HG02973 (cell line): Measurements from ENCODE around the gene TSPAN15.

Source experiments
- ATAC-seq: cut with Tn5 transposase; IDR thresholded peaks from one replicate; pipeline ENCODE4 v1.9.1; 2021; ENCODE audit warnings: moderate library complexity; ENCODE audit not compliant: unreplicated experiment

Gene TSPAN15

DNA sequence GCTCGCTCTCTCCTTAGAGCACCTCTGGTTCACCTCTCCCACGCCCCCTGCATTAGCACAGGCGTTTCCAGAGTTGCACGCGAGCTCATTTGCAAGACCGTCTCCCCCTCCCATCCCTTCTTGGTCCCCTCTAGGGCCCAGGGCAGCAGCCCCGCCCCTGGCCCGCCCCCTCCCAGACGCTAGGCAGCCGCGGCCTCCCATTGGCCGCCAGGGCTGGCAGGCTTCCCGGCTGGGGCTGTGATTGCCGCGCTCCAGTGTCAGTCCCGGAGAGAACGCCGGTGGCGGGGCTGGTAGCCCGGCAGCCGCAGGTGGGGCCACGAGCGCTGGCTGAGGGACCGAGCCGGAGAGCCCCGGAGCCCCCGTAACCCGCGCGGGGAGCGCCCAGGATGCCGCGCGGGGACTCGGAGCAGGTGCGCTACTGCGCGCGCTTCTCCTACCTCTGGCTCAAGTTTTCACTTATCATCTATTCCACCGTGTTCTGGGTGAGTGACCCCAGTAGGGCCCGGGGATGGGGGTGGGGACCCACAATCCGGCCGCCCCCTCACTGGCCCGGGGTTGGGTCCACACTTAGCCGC, at the start of gene TSPAN15:
Gene TSPAN15, plus strand, starts transcription at position 257 of the 575 bp plus-strand sequence. Its CDS starts 130 bp downstream, at position 387.
- peak; percentile 72 for ATAC-seq

DNA sequence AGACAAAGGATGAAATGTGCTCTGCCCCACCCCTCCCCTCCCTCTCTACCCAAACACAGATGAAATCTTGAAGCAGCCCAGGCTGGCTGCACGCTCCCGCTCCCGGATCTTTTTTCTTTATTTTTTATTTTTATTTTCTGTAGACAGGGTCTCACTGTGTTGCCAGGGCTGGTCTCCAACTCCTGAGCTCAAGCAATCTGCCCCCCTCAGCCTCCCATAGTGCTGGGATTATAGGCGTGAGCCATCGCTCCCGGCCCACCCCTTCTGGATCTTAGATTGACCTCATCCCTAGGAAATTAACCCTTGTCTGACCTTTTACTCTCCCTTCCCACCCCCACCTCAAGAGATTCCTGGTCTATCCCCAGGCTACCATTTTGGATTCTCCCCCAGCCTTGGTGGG, 48.9 kb upstream of the TSPAN15 start:
- ATAC-seq: no peak

DNA sequence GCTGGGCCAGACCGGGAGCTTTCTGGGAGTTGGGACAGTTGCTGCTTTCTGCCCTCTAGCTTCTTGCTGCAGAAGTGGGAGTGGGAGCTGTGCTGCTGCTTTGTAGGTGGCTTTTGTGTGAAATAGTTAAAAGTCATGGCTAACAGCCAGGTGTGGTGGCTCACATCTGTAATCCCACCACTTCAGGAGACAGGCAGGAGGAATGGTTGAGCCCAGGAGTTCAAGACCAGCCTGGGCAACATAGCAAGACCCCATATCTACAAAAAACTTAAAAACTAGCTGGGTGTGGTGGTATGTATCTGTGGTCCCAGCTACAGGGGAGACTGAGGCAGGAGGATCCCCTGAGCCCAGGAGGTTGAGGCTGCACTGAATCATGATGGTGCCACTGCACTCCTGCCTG, 48.2 kb upstream of the TSPAN15 start:
- no peak for ATAC-seq

DNA sequence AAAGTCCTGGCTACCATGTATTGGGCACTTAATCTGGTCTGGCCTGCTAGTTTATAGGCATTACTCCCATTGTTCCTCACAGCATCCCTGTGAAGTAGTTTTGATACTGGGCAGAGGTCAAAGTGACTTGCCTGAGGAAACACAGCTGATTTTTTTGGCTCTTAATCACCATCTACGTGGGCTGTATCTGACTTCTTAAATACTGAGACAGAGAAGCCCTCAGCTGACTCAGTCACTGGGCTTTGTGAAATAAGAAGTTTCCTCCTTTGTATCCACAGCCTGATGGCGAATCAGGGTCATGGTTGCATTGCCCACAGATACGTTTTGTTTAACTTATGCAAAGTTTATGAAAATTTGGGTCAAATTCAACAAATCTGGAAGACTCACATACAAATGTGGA, 47.7 kb upstream of the TSPAN15 start:
- no peak for ATAC-seq

DNA sequence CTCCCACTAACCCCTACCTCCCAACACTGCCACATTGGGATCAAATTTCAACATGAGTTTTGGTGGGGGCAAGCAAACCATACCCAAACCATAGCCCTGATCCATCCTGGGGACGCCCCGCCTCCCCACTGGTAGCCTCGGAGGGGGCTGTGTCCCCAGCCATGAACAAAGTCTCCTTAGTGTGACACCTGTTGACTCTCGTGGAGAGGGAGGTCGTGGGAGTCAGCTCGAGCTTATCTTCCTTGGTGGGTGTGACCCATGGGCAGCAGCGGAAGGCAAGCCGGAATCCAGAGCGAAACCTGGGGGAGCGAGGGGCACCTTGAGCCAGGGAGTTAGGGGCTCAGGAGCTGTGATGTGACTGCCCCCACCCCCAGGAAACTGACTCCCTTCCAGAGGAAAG, 46.5 kb upstream of the TSPAN15 start:
- no peak for ATAC-seq

DNA sequence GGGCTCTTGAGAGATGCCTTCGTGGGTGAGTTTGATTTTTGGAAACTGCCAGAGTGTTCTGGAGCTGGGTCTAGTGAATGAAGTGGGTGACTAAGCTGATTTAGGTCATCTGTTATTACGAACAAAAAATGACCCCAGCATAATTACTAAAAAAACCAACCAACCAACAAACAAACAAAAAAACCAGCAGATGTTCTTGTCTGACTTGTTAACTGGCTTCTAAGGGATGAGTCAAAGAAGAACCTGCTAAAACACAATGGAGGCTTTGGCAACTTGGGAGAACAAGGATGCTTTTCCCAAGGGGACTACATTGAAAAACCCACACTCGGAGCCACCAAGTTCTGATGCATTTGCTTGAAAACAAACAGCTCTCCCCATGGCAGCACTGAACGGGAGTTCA, 46.0 kb upstream of the TSPAN15 start:
- no peak for ATAC-seq

DNA sequence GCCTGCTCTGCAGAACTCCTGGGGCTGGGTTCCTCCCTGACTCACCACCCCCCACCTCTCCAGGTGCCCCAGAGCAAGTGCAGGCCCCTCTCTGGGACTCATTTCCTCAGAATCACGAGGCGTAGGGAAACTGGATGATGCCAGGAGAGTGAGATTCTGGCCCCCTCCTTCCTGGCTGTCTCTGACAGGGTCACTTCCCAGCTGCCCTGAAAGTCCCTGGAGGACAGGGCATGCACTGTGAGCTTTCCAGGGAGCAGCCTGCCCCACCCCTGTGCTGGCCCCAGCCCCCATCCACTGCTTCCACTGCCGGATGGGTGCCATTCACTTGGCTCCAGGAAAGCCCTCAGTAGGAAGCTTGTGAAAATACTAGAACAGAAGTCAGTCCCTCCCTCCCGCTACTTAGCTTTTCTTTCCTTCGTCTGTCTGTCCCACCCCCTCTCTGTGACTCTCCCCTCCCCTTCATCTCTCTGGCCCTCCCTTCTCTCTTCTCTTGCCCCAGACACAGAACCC, 44.9 kb upstream of the TSPAN15 start:
- no peak for ATAC-seq

DNA sequence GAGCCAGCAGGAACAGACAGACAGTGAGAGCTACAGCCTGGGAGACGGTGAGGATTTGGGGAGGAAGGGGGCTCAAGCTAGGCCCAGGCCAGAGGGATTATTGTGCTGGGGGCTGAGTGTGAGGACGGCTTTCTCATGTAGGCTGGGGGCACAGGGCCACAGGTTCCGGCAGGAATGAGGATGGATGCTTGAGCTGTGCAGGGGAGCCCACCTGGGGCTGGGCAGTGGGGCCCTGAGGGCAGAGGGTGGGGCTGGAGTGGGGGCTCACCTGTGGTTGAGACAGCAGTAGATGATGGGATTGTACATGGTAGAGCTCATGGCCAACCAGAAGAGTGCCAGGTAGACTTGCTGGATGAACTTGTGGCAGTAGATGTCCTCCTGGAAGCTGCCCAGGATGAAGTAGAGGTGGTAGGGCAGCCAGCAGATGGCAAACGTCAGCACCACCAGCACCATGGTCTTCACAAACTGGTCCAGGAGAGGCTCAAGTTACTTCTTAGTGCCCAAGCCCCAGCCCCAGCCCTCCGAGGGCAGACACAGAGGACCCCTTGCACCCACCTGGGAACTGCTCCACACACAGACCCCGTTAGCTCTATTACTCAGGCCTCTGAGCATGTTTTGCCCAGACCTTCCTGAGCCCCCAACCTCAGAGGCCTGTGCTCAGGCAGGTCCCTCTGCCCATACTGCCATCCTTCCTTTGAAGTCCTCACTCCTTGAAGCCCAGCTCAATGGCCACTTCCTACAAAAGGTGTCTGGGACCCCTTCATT, 44.3 kb upstream of the TSPAN15 start:
- ATAC-seq: no peak

DNA sequence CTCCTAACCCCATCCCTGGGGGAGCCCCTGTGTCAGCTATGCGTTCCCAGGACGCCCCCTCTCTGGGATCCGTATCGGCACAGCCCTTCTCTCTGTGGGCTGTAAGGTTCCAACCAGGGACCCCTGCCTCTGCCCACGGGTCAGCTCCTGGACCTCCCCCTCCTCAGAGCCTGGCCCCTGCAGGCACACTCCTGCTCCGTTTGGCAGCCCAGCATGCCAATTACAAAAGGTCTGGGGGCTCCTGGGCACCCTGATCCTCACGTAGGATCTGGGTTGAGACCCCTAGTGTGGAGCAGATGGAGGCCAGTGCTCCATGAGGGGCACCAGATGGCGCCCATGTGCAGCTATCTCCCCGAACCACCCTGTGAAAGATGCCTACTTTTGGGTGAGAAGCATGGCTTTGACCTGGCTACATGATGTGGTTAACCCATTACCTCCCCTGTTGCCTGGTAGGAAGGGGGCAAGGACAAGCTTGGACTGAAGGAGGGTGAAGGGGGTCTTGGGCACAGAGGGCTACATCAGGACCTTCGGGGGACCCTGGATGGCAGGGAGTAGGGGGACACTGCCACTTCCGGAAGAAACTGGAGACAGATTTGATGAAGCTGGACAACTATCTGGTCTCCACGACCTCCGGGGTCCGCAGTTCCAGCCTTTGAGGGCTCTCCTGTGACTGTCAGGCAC, 43.5 kb upstream of the TSPAN15 start:
- no peak for ATAC-seq

DNA sequence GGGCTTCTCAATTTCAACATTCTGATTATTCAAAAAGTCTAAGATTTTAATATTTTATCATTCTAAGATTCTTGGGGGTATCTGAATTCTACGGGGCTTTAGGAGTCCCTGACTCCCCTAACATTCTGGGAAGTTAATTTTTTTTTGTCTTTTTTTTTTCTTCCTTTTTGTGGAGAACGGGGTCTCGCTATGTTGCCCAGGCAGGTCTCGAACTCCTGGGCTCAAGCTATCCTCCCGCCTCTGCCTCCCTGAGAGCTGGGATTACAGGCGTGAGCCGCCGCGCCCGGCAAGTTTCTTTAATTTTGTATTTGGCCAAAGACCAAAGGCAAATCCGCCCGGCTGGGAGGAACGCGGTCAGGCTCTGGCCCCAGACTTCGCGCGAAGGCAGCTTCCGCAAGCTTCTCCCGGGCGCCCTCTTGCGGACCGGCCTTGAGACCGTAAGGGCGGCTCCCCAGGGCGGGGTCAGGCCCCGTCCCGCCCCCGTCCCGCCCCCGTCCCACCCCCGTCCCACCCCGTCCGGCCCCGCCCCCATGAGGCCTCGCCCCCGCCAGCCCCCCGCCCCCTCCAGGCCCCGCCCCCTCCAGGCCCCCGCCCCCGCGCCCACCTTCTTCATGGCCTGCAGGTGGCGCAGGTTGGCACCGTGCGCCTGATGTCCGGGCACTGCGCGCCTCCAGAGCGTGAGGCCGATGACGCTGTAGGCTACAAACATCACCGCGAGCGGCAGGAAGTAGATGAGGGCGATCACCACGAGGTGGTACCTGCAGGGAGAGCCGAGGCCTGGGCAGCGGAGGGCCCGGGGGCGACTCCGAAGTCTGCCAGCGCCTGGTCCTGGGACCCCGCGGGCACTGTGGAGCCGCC, 42.7 kb upstream of the TSPAN15 start:
- ATAC-seq: peak; percentile 81

DNA sequence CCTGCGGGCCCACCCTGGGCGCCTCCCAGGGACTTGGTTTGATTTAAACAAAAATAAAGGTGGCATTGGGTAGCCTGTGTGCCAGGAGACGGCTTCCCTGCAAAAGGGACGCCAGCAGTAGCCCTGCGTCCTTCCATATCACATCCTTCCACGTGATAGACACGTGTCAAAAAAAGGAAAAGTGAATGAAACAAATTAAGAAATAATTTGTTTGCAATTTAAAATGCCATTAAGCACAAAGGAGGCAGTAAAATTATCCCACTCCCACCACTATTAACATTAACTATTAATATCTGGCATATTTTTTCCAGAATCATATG, 42.1 kb upstream of the TSPAN15 start:
- no peak for ATAC-seq

DNA sequence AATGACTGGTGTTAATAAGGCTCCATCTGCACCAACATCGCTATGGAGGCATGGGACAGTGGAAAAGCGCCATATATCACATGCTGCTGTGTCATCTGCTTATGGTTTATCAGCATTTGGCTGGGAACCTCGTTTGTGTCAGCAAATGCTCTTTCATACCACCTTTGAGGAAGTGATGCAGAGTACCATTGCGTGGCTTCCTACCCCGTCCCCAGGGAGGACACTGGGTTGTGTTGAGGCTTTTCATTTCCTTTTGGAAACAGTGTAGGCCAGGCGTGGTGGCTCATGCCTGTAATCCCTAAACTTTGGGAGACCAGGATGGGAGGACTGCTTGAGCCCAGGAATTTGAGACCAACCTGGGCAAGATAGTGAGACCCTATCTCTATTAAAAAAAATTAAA, 41.3 kb upstream of the TSPAN15 start:
- peak; percentile 26 for ATAC-seq

DNA sequence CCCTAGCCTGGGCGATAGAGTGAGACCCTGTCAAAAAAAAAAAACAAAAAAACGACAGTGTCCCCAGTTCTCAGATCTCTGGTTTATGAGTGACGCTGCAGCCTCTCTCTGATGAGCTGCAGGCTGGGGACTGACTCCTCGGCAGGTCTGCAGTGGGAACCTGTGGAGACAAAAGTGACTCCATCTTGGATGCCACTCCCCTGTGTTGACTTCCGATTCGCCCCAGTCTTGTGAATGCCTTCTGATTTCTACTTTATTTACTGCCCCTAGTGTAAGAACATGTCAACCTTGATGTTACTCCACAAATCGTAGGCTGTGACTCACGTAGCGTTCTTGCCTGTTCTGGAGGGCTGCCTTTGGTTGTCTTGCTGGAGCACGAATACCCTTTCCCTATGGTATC, 40.8 kb upstream of the TSPAN15 start:
- ATAC-seq: no peak

DNA sequence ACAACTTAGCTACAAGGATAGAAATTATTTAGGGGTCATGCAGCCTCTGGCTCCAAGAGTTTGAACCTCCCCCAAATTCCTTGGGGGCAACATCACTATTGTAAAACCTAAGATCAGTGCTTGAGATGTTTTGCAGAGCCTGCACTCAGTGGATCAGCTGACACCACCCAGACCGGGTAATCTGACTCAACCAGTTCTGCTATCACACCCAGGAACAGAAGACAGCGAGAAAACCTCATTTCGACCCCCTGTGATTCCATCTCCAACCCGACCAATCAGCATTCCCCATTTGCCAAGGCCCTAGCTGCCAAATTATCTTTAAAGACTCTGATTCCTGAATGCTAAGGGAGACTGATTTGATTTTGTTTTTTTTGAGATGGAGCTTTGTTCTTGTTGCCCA, 39.8 kb upstream of the TSPAN15 start:
- ATAC-seq: no peak

DNA sequence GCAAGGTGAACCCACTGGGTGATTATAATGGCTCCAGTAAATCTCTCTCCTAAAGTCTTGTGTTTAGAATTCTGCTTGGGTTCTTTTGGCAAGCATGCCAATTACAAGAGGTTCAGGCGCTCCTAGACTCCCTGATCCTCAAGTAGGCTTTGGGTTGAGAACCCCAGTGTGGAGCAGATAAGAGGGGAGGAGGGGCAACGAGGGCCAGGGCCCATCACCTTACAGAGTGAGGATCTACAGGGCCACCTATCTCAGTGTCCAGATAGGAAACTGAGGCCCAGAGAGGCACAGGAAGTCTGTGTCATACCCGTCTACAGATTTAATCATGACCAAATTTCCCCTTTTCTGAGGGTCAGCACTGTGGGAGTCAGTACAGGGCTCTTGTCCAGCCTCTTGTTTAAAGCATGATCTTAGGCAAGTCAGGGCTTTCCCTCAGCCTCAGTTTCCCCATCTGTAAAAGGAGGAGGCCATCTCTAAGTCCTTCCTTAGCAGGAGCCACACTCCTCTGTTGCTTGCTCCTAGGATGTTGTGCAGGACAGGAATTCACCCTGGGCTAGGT, 39.0 kb upstream of the TSPAN15 start:
- ATAC-seq: no peak

DNA sequence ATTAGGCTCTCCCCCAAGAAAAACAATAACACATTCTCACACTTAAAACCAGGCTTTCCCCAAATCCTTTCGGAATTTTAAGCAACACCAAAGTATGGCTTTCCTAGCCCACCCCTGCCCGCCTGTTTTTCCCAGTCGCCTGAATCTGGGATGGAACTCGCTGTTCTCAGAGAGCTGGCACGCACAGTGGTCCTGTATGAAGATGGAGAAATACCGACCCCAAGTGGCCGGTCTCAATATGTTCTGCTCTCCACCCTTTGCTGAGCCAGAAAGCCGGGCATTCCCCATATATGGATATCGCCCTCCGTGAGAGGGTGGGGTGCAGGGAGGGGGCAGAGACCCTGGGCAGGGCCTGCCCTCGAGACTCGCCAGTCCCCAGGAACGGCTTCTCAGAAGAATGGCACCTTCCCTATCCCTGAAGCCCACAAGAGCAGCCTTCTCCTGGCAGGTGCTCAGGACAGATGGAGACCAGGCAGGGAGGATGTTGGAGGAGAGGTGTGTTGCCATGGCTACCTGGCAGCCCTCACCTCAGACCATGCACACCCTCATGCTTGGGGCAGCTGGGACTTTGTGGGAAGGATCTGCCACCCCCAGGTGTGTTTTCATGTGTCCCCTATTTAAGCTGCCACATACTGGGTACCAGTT, 37.9 kb upstream of the TSPAN15 start:
- no peak for ATAC-seq

DNA sequence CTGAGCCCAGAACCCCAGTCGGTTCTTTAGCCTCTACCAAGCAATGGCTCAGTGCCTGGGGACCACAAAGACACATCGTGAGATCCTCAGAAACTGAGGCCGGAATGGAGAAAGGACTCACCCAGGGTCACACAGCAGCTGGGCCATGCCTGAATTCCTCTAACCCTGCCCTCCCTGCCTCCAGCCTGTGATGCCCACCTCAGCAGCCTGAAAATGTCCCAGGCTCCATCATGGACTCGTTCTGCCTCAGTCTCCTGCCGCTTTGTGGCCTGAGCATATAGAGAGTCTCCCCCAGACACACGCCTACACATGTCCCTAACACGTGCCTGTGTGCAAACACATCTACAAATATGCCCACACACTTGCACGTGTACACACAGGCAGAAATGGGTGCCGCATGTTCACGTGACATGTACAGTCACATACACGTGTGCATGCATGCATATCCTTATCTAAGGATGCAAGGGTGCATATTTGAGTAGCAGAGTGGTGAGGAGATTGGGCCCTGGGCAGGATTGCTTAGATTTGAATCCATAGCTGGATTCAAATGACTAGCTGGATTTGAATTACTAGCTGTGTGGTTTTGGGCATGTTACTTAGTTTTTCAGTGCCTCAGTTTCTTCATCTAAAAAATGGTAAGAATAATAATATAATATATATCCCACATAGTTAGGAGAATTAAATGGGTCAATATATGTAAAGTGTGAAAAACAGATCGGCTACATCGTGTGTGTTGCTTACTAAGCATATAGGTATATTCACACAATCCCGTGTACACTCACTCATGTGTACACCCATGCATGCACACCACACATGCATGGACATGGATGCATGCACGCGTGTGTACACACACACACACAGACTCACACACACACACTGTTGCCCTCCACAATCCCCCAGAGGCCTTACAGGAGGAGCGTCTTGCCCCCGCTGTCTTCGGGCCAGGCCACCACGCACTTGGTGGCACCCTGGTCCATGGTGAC, 36.9 kb upstream of the TSPAN15 start:
- no peak for ATAC-seq

DNA sequence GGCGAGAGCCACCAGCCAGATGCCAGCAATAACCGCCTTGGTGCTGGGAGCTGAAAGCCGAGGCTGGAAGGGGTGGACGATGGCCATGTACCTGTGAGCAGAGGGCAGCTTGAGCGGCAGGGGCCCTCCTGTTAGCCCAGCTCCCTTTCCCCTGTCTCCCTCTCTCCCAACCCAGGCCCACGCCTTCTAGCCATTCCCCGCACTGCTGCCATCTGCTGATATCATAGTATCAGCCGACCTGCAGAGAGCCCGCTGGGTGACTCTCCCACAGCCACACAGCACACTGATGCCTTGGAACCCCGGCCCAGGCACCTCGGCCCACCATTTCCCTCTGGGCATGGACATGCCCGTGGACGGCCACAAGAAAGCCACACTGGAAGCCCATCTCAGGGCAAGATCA, 36.2 kb upstream of the TSPAN15 start:
- ATAC-seq: no peak

DNA sequence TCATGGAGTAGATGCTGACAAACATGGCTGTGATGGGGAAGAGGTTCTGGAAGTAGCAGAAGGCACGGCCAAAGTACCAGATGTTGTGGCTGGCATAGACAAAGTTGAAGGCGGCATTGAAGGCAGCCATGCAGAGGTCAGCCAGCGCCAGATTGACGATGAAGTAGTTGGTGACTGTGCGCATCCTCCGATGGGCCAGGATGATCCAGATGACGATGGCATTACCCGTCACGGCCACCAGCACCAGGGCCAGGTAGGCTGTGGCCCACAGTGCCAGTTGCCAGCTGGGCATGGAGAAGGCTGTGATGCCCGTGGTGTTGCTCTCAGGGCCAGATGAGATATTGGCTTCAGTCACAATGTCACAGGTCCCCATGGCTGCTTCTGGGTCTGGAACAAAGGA, 35.3 kb upstream of the TSPAN15 start:
- ATAC-seq: no peak
